Calu3 (cell line): ENCODE results near the gene CBR1. TPM values are rescaled to one million over a fixed set of nuclear protein-coding genes. Genes with fewer than 3 reads are reported as not detected.

Experiments
- BruUV-seq: library from RNA; stranded (reverse); fragments of 400-500 nt; replicated peaks from 2 replicates; lab custom pipeline; 2021; lab: Mats Ljungman, UMichigan
- CTCF ChIA-PET: fragments of 300-600 bp; sonication (Branson Sonifier 250); formaldehyde crosslinking; loops from one replicate; lab custom pipeline; 2022; ENCODE audit warnings: antibody characterized with exemption; lab: Charles Lee
- DNase-seq: peaks from one replicate; pipeline ENCODE4 v3.0.0; 2022
- H3K27ac Mint-ChIP-seq: one replicate; pipeline ENCODE4 v1.8.0; 2022; ENCODE audit warnings: mixed read lengths; ENCODE audit not compliant: unreplicated experiment
- H3K27me3 Mint-ChIP-seq: one replicate; pipeline ENCODE4 v1.8.0; 2022; ENCODE audit warnings: mixed read lengths; ENCODE audit not compliant: unreplicated experiment
- H3K36me3 Mint-ChIP-seq: one replicate; pipeline ENCODE4 v1.8.0; 2022; ENCODE audit warnings: mild to moderate bottlenecking, moderate library complexity, mixed read lengths; ENCODE audit not compliant: insufficient read depth, unreplicated experiment
- H3K4me1 Mint-ChIP-seq: one replicate; pipeline ENCODE4 v1.8.0; 2022; ENCODE audit warnings: mild to moderate bottlenecking, low read depth, mixed read lengths; ENCODE audit not compliant: unreplicated experiment
- H3K4me3 Mint-ChIP-seq: one replicate; pipeline ENCODE4 v1.8.0; 2022; ENCODE audit warnings: mild to moderate bottlenecking, low read depth, moderate library complexity, mixed read lengths; ENCODE audit not compliant: unreplicated experiment
- H3K9me3 Mint-ChIP-seq: one replicate; pipeline ENCODE4 v1.8.0; 2022; ENCODE audit warnings: low read depth, mixed read lengths; ENCODE audit not compliant: unreplicated experiment
- CTCF ChIP-seq: fragments of 200-600 bp; IDR thresholded peaks from one replicate; pipeline ENCODE4 v1.8.0; 2022; ENCODE audit warnings: antibody characterized with exemption; ENCODE audit not compliant: unreplicated experiment
- intact Hi-C: fragments of 100-400 bp; cut with micrococcal nuclease; formaldehyde crosslinking; loops from one replicate; pipeline ENCODE4 v1.10.0; 2022; ENCODE audit not compliant: unreplicated experiment
- total RNA-seq: library from RNA; stranded (reverse); gene quantifications from 2 replicates; pipeline ENCODE4 v1.2.3, GENCODE V29; 2022

CBR1 gene
- total RNA-seq, 1 experiment from 2014 or later, result 57.8 TPM

GRCh38 chr21:36060159-36060921 is 9.5 kb upstream of the CBR1 start, which contains the start of gene SETD4:
Gene SETD4 (minus strand): TSS chr21:36060526. CDS start chr21:36058888, 1,638 bp downstream.
- TF ChIP-seq CTCF, result no peak
- peak; percentile 85 for DNase-seq
- H3K36me3 Mint-ChIP-seq, result peaks cover 23% of the 10 kb centered on the region
- intact Hi-C loops, result loop anchor here (2.0 kb wide), 1 partner anchor 44 kb away; no protein-coding TSS in a partner anchor
- H3K27ac Mint-ChIP-seq, result peak within 1 kb of the TSS; percentile 83
- no peaks in the 10 kb centered on the region for H3K27me3 Mint-ChIP-seq
- no peaks in the 10 kb centered on the region for H3K9me3 Mint-ChIP-seq
- H3K4me3 Mint-ChIP-seq, result peak within 1 kb of the TSS; percentile 83
- CTCF ChIA-PET, result interaction anchor here (1.2 to 2.1 kb wide), 3 partner anchors 9 to 53 kb away, joined by 3 to 8 read pairs (median 4); partner anchors contain the start of gene CBR1
- no TSS peak for BruUV-seq
- H3K4me1 Mint-ChIP-seq, result no peaks in the 10 kb centered on the region

DNA sequence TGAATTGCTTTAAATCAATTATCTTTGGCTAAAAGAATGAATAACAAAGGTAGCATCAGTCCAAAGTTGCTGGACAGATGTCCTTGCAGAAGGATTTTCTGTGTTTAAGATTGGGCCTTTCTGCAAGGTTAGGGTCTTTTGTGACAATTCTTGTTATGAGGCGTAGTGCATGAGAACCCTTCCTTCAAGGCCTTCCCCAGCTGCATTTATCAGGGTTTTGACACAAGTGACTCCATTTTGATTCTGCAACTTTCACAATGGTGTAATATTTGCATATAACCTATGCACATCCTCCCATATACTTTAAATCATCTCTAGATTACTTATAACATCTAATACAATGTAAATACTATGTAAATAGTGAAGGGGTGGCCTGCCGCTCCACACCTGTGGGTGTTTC is 8.4 kb upstream of the CBR1 start:
- Mint-ChIP-seq H3K27ac (no peak overlapping the region), H3K4me3 (no peak overlapping the region), H3K4me1 (peaks cover 7% of the 10 kb centered on the region), H3K9me3 (no peaks in the 10 kb centered on the region), H3K36me3 (peaks cover 23% of the 10 kb centered on the region), H3K27me3 (no peaks in the 10 kb centered on the region)
- no TSS peak for BruUV-seq
- no peak for TF ChIP-seq CTCF
- intact Hi-C loops, result loop anchor here (2.0 kb wide), 1 partner anchor 43 kb away; no protein-coding TSS in a partner anchor
- DNase-seq, result no peak
- CTCF ChIA-PET, result no interaction called here

DNA sequence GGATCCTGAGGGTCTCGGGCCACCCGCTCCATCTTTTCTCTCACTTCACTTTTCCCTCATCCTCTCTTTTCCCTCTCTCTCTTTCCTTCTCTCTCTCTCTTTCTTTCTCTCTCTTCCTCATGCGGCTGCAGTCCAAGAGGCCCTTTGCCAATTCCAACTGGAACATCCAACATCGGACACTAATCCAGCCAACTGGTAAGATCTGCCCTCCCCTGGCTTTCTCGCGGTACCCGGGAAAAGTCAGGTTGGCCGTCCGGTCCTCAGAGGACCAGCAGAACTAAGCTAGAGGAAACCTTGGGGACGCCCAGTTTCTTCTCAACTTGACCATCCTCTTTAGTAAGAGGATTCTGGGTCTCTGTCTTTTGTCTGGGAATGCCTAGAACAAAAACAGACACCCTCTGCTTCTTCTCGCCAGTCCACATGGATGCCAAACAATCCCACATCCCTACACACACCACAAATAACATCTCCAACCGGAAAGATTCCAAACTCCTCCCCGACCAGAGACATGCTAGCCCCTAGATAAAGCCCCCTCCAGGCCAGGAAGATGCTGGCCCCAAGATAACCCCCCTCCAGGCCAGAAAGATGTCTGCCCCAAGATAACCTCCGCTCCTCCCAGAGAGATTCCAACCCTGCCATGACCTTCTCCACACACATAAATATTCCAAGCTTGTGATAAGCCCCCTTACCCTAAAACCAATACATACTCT is 6.3 kb upstream of the CBR1 start:
- intact Hi-C loops, result no loop called here
- no peak for DNase-seq
- H3K9me3 Mint-ChIP-seq, result no peaks in the 10 kb centered on the region

More for the DNA sequence above, 6.3 kb upstream of the CBR1 start:
- Mint-ChIP-seq H3K27ac (no peak overlapping the region), H3K36me3 (peaks cover 14% of the 10 kb centered on the region), H3K4me3 (no peak overlapping the region), H3K27me3 (no peaks in the 10 kb centered on the region), H3K4me1 (peaks cover 7% of the 10 kb centered on the region)
- BruUV-seq, result no TSS peak
- CTCF ChIA-PET, result interaction anchor here (0.6 kb wide), 1 partner anchor 55 kb away, joined by 4 read pairs; no protein-coding TSS in a partner anchor
- no peak for TF ChIP-seq CTCF
